ENCODE data around the gene BTBD19. TPM values are rescaled to one million over a fixed set of nuclear protein-coding genes. Genes with fewer than 3 reads are reported as not detected.

The BTBD19 gene
- total RNA-seq, 1 donor from 2014 or later = 15.1 TPM

- Histone ChIP-seq H3K4me1 (peaks cover 30 to 53% of the 10 kb centered on the region in 2 donors), H3K4me3 (peak overlapping the region; percentile 85 to 91), H3K9me3 (no peaks in the 10 kb centered on the region), H3K27me3 (no peaks in the 10 kb centered on the region), H3K36me3 (peaks cover 34 to 50% of the 10 kb centered on the region in 2 donors), H3K27ac (peak overlapping the region; percentile 96 to 99)
- no peak for TF ChIP-seq CTCF (IDR thresholded peaks at IDR 0.05)
- DNase-seq (ENCODE audit: low spot score in 2 of 2) = no peak
- intact Hi-C loops (cut with DNase I) = loop anchor here (5.0 to 10.0 kb wide), 3 partner anchors 145 to 692 kb away; partner anchors contain the start of gene TESK2
Measured at GRCh38 chr1:44802306-44803061, 5.8 kb upstream of the BTBD19 start.

- Histone ChIP-seq H3K4me3 (peak overlapping the region; percentile 85 to 91), H3K4me1 (peaks cover 32 to 55% of the 10 kb centered on the region in 2 donors)
- intact Hi-C loops (cut with DNase I) = loop anchor here (5.0 to 10.0 kb wide), 3 partner anchors 144 to 692 kb away; partner anchors contain the start of gene TESK2
Measured at GRCh38 chr1:44803062-44803311, 5.3 kb upstream of the BTBD19 start.

GRCh38 chr1:44803312-44804095 lies 4.8 kb upstream of the BTBD19 start:
- Histone ChIP-seq H3K4me3 (peak overlapping the region; percentile 85 to 91), H3K27me3 (no peaks in the 10 kb centered on the region), H3K27ac (peak overlapping the region; percentile 96 to 99), H3K4me1 (peaks cover 37 to 60% of the 10 kb centered on the region in 2 donors), H3K9me3 (no peaks in the 10 kb centered on the region), H3K36me3 (peaks cover 34 to 50% of the 10 kb centered on the region in 2 donors)
- DNase-seq (ENCODE audit: low spot score in 2 of 2) = peak in 1 of 2 donors; percentile 64
- no peak for TF ChIP-seq CTCF (IDR thresholded peaks at IDR 0.05)
- intact Hi-C loops (cut with DNase I) = loop anchor here (5.0 to 10.0 kb wide), 3 partner anchors 144 to 691 kb away; partner anchors contain the start of gene TESK2

More at GRCh38 chr1:44803062-44803311, 5.3 kb upstream of the BTBD19 start:
- H3K36me3 ChIP-seq = peaks cover 34 to 50% of the 10 kb centered on the region in 2 donors
- no peak for DNase-seq (ENCODE audit: low spot score in 2 of 2)
- H3K27ac ChIP-seq = peak overlapping the region; percentile 96 to 99
- no peaks in the 10 kb centered on the region for H3K9me3 ChIP-seq
- no peaks in the 10 kb centered on the region for H3K27me3 ChIP-seq
- no peak for TF ChIP-seq CTCF (IDR thresholded peaks at IDR 0.05)

GRCh38 chr1:44805311-44806024 lies 2.9 kb upstream of the BTBD19 start:
- H3K36me3 ChIP-seq = peaks cover 34 to 50% of the 10 kb centered on the region in 2 donors
- H3K27ac ChIP-seq = peak overlapping the region; percentile 99
- no peaks in the 10 kb centered on the region for H3K27me3 ChIP-seq
- DNase-seq (ENCODE audit: low spot score in 2 of 2) = peak in 1 of 2 donors; percentile 63
- H3K9me3 ChIP-seq = no peaks in the 10 kb centered on the region
- intact Hi-C loops (cut with DNase I) = loop anchor here (10.0 kb wide), 2 partner anchors 461 to 689 kb away; partner anchors contain the start of gene TESK2
- peaks cover 50 to 76% of the 10 kb centered on the region in 2 donors for H3K4me1 ChIP-seq
- no peak for TF ChIP-seq CTCF (IDR thresholded peaks at IDR 0.05)
- no peak overlapping the region for H3K4me3 ChIP-seq

- Histone ChIP-seq H3K4me3 (peak overlapping the region; percentile 24 to 35), H3K27me3 (no peaks in the 10 kb centered on the region), H3K4me1 (peaks cover 55 to 81% of the 10 kb centered on the region in 2 donors), H3K27ac (peak overlapping the region; percentile 99), H3K9me3 (no peaks in the 10 kb centered on the region), H3K36me3 (peaks cover 34 to 50% of the 10 kb centered on the region in 2 donors)
- TF ChIP-seq CTCF (IDR thresholded peaks at IDR 0.05) = no peak
- peak; percentile 5 to 70 for DNase-seq (ENCODE audit: low spot score in 2 of 2)
- intact Hi-C loops (cut with DNase I) = loop anchor here (10.0 kb wide), 2 partner anchors 461 to 689 kb away; partner anchors contain the start of gene TESK2
Measured at GRCh38 chr1:44806025-44806703, 2.2 kb upstream of the BTBD19 start.
